GM12878 (cell line): ENCODE measurements around the gene BIK. TPM values are rescaled to one million over a fixed set of nuclear protein-coding genes. Genes with fewer than 3 reads are reported as not detected.

Source experiments
- BMI1 ChIP-seq: fragments of 450-650 bp; IDR thresholded peaks from 2 replicates; pipeline ENCODE4 v1.6.1; 2016; ENCODE audit warnings: mild to moderate bottlenecking, moderate library complexity, borderline replicate concordance
- CHD1 ChIP-seq: IDR thresholded peaks from 2 replicates; pipeline ENCODE4 v1.6.1; 2012; ENCODE audit warnings: low read depth, low read length, improper control_type of control experiment
- CHD4 ChIP-seq: fragments of 200-600 bp; sonication (generic); IDR thresholded peaks from 2 replicates; pipeline ENCODE4 v1.6.1; 2016; ENCODE audit warnings: mild to moderate bottlenecking
- EED ChIP-seq: sonication (generic); IDR thresholded peaks from 2 replicates; pipeline ENCODE4 v1.6.1; 2016; ENCODE audit warnings: antibody characterized with exemption, low read depth
- HCFC1 ChIP-seq: fragments of 150-350 bp; IDR thresholded peaks from 2 replicates; pipeline ENCODE4 v1.6.1; 2014; ENCODE audit warnings: low read length
- HDAC2 ChIP-seq: fragments of 200-600 bp; sonication (generic); IDR thresholded peaks from 2 replicates; pipeline ENCODE4 v1.6.1; 2017
- IRF4 ChIP-seq: IDR thresholded peaks from 2 replicates; pipeline ENCODE4 v1.6.1; 2011; ENCODE audit warnings: low read depth, low read length
- JUND ChIP-seq: IDR thresholded peaks from 2 replicates; pipeline ENCODE4 v1.6.1; 2012; ENCODE audit warnings: low read depth, mild to moderate bottlenecking, low read length, improper control_type of control experiment, moderate library complexity
- MLLT1 ChIP-seq: fragments of 450-650 bp; IDR thresholded peaks from 2 replicates; pipeline ENCODE4 v1.6.1; 2016; ENCODE audit warnings: mild to moderate bottlenecking
- MTA2 ChIP-seq: fragments of 450-650 bp; IDR thresholded peaks from 2 replicates; pipeline ENCODE4 v1.6.1; 2016; ENCODE audit warnings: low read depth, mild to moderate bottlenecking, moderate library complexity
- NR2C1 ChIP-seq: fragments of 450-650 bp; IDR thresholded peaks from 2 replicates; pipeline ENCODE4 v1.6.1; 2017; ENCODE audit warnings: antibody characterized with exemption, mild to moderate bottlenecking, moderate library complexity
- NR2C2 ChIP-seq: IDR thresholded peaks from 2 replicates; pipeline ENCODE4 v1.6.1; 2011; ENCODE audit warnings: borderline replicate concordance, low read depth; ENCODE audit not compliant: control insufficient read depth, insufficient read length
- RB1 ChIP-seq: fragments of 450-650 bp; formaldehyde crosslinking; IDR thresholded peaks from 2 replicates; pipeline ENCODE4 v1.6.1; 2017; ENCODE audit warnings: mild to moderate bottlenecking, borderline replicate concordance
- SP1 ChIP-seq: IDR thresholded peaks from one replicate; pipeline ENCODE4 v1.6.1; 2011; ENCODE audit warnings: low read depth, low read length
- STAT3 ChIP-seq: IDR thresholded peaks from 2 replicates; pipeline ENCODE4 v1.6.1; 2011; ENCODE audit warnings: low read depth, low read length, improper control_type of control experiment
- SUPT20H ChIP-seq: IDR thresholded peaks from 2 replicates; pipeline ENCODE4 v1.6.1; 2011; ENCODE audit warnings: low read depth, mild to moderate bottlenecking, low read length, moderate library complexity, borderline replicate concordance; ENCODE audit not compliant: control insufficient read depth
- TCF7 ChIP-seq: IDR thresholded peaks from 2 replicates; pipeline ENCODE4 v1.6.1; 2014; ENCODE audit warnings: antibody characterized with exemption, borderline replicate concordance
- ZBTB33 ChIP-seq: fragments of 450-650 bp; IDR thresholded peaks from 2 replicates; pipeline ENCODE4 v1.6.1; 2017; ENCODE audit warnings: mild to moderate bottlenecking
- ZSCAN29 ChIP-seq: fragments of 450-650 bp; IDR thresholded peaks from 2 replicates; pipeline ENCODE4 v1.6.1; 2017; ENCODE audit warnings: mild to moderate bottlenecking, moderate library complexity
- polyA plus RNA-seq, 11 experiments: library from polyadenylated mRNA; depleted of rRNA in 4 of 11; unstranded in 6 of 11; stranded (reverse) in 5 of 11; fragments of >200 nt; fragmentation: Nextera tagmentation in 4 of 11; fragmentation: Illumina TruSeq in 1 of 11; extraction: Ambion mirVana in 4 of 11; extraction: Trizol in 1 of 11; gene quantifications; 1 replicate in 1 of 11; 2 replicates in 10 of 11; pipeline versions ENCODE4 v1.2.1 to v1.2.3, GENCODE V29; 2011 to 2016; ENCODE audit warnings: inconsistent platforms in 2 of 11, missing spikeins in 2 of 11, low read depth in 1 of 11
- total RNA-seq, 4 experiments: library from RNA; depleted of rRNA in 3 of 4; stranded (reverse); fragments of >200 nt in 3 of 4; fragmentation: Illumina TruSeq in 1 of 4; extraction: Trizol in 1 of 4; gene quantifications; 2 replicates each; pipeline versions ENCODE4 v1.2.1 to v1.2.3, GENCODE V29; 2013 to 2021
- TF ChIP-seq, protein P1 (sequence below): fragments of 450-650 bp; IDR thresholded peaks from 2 replicates; pipeline ENCODE4 v1.6.1; 2016; ENCODE audit warnings: mild to moderate bottlenecking, moderate library complexity, borderline replicate concordance
- TF ChIP-seq, protein P2 (sequence below): fragments of 450-650 bp; conservative IDR thresholded peaks from 2 replicates; pipeline ENCODE4 v1.6.1; 2017; ENCODE audit warnings: mild to moderate bottlenecking, moderate library complexity

The BIK gene
- total and polyA plus RNA-seq, 10 of the 15 experiments (the other 5 are each of a cell fraction or from before 2014, with no cell fraction given), result 0.33 to 9.8 (median 3.9) TPM

- TF ChIP-seq JUND (no peak), RB1 (peak; percentile 75; the same call in 1 of the 2 replicates), SP1 (peak; percentile 19), CHD1 (no peak), HDAC2 (no peak), ZBTB33 (no peak), IRF4 (no peak), MLLT1 (peak; percentile 32; the same call in 1 of the 2 replicates), STAT3 (no peak), ZSCAN29 (peak; percentile 100), NR2C2 (peak; percentile 70), NR2C1 (peak; percentile 98), BMI1 (peak; percentile 95), SUPT20H (no peak), CHD4 (no peak), HCFC1 (peak; percentile 73), EED (peak; percentile 15; the same call in 1 of the 2 replicates), MTA2 (0 out of 2 replicates have a peak, but pooled peaks have one; percentile 44), TCF7 (no peak)
- TF ChIP-seq, protein P1, sequence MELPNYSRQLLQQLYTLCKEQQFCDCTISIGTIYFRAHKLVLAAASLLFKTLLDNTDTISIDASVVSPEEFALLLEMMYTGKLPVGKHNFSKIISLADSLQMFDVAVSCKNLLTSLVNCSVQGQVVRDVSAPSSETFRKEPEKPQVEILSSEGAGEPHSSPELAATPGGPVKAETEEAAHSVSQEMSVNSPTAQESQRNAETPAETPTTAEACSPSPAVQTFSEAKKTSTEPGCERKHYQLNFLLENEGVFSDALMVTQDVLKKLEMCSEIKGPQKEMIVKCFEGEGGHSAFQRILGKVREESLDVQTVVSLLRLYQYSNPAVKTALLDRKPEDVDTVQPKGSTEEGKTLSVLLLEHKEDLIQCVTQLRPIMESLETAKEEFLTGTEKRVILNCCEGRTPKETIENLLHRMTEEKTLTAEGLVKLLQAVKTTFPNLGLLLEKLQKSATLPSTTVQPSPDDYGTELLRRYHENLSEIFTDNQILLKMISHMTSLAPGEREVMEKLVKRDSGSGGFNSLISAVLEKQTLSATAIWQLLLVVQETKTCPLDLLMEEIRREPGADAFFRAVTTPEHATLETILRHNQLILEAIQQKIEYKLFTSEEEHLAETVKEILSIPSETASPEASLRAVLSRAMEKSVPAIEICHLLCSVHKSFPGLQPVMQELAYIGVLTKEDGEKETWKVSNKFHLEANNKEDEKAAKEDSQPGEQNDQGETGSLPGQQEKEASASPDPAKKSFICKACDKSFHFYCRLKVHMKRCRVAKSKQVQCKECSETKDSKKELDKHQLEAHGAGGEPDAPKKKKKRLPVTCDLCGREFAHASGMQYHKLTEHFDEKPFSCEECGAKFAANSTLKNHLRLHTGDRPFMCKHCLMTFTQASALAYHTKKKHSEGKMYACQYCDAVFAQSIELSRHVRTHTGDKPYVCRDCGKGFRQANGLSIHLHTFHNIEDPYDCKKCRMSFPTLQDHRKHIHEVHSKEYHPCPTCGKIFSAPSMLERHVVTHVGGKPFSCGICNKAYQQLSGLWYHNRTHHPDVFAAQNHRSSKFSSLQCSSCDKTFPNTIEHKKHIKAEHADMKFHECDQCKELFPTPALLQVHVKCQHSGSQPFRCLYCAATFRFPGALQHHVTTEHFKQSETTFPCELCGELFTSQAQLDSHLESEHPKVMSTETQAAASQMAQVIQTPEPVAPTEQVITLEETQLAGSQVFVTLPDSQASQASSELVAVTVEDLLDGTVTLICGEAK, result peak; percentile 90
- TF ChIP-seq, protein P2, sequence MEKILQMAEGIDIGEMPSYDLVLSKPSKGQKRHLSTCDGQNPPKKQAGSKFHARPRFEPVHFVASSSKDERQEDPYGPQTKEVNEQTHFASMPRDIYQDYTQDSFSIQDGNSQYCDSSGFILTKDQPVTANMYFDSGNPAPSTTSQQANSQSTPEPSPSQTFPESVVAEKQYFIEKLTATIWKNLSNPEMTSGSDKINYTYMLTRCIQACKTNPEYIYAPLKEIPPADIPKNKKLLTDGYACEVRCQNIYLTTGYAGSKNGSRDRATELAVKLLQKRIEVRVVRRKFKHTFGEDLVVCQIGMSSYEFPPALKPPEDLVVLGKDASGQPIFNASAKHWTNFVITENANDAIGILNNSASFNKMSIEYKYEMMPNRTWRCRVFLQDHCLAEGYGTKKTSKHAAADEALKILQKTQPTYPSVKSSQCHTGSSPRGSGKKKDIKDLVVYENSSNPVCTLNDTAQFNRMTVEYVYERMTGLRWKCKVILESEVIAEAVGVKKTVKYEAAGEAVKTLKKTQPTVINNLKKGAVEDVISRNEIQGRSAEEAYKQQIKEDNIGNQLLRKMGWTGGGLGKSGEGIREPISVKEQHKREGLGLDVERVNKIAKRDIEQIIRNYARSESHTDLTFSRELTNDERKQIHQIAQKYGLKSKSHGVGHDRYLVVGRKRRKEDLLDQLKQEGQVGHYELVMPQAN, result peak; percentile 87
Observed at GRCh38 chr22:43088984-43089717, 21.4 kb upstream of the BIK start, which contains the start of gene TTLL1 (continued).
